ENCODE measurements around the gene DPYSL5.

The DPYSL5 gene

GRCh38 chr2:26969077-26969844, 121.3 kb downstream of the DPYSL5 start:
- no peak for DNase-seq

DNA sequence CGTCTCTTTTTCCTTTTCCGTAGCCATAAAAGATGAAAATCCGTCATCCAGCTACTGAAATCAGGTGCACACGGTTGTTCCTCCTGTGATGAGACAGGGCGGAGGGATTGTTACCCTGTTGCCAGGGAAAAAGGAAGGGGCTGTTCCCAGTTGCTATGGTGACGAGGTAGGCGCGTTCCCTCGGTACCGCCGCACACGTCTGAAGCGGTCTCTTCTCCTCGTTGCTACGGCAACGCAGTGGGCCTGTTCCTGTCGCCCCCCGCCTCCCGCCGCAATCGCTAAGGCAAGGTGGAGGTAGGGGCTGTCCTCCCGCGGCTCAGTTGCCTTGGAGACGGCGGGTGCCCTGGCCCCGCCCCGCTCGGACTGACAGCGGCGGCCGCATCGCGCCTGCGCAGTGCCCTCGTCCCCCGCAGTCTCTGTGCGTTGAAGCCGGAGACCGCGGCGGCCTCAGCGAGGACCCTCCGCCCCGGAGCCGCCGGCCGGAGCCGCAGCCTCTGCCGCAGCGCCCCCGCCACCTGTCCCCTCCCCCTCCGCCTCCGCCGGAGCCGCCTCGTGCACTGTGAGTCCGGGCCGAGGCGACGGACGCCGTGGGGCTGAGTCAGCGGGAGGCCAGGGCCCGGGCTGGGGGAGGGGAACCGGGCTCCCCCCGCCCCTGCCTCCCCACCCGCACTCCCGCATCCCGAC, 122.5 kb downstream of the DPYSL5 start, which contains the start of gene MAPRE3:
Gene MAPRE3, plus strand, starts transcription at position 394 of the 684 bp plus-strand sequence. CDS start 51,582 bp downstream, outside the sequence.
- peak; percentile 76 for DNase-seq

DNA sequence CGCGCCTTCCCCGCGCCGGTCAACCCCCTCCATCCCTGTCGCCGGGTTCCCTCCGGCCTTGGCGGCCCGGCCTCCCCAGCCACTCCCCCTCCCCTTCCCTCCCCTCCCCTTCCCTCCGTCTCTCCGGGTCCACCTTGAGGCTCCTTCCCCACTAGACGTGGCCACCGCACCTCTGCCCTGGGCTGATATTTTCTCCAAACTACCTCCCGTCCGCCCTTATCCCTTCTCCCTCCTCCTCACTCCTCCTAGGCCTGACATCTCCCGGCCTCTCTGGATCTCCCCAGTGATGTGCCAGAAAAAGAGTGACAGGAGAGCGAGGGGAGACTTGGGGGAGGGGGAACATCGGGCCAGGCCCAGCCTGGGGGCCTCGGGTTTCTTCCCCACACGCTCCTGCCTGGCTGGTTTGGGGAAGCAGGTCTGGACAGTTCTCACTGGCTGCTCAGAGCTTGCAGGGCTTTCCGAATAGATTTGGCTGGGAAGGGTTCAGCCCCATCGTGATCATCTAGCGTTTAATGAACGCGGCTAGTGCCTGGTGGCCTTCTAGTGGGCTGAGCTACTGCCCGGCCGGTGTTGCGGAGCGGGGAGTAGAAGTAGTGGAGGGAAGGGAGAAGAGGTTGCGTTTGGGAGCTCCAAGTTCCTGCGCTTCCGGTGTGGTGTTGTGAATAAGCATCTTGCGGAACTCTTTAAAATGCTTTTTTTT, 123.1 kb downstream of the DPYSL5 start:
- no peak for DNase-seq

- no peak for DNase-seq
Observed at GRCh38 chr2:26971911-26972786, 124.2 kb downstream of the DPYSL5 start.

DNA sequence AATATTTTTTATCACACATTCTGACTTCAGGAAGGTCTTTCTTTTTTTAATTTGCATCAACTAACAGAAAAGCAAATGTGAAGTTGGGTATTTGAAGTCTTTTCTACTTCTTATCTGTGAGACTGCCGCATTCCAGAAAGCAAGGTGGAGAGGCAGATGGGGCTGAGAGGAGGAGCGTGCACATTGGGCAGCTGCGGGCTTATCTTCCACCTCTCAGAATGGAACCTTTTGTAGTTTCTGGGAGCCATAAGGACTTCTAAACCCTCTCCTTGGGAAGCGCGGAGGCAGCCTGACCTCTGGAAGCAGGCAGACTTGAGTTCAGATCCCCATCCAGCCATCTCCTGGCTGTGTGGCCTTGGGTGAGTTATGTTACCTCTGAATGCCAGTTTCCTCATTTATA, 126.4 kb downstream of the DPYSL5 start:
- DNase-seq: no peak

GRCh38 chr2:26975102-26975501, 127.2 kb downstream of the DPYSL5 start:
- no peak for DNase-seq

DNA sequence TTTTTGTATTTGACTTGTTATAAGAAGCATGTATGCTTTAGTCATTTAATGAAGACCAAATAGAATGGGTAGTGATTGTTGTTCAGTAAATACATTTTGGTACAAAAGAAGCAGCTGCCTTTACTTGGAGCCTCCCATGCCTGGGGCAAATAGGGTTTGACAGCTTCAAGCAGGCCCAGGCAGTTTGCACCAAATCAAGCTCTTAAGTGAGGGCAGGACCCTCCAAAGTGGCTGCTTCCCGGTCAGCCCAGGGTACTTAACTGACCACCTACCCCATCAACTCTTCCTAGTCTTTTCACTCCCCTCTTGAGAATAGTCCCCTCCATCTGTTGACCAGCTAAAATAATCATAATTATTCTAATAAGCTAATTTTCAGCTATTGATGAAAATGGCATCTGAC, 127.7 kb downstream of the DPYSL5 start:
- no peak for DNase-seq

GRCh38 chr2:26976237-26976636, 128.3 kb downstream of the DPYSL5 start:
- DNase-seq: no peak

- no peak for DNase-seq
Observed at GRCh38 chr2:26977012-26977411, 129.1 kb downstream of the DPYSL5 start.

GRCh38 chr2:26978061-26978596, 130.2 kb downstream of the DPYSL5 start:
- no peak for DNase-seq

DNA sequence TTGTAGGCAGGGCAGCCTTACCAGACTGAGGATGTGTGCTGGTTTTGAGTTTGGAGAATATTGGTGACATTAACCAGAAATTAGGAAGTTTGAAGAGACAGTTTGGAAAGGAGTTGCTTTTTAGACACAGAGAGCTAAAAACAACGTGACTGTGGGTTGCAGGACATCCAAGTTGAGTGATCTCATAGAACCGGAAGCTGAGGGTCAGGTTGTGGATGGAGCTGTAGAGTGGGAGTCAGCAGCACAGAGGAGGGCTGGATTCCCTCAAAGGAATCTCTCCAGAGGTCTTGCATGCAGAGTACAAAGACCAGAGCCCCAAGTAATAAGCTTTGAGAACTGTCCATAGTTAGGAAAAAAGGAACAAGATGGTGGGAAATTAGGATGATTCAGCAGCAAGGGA, 131.8 kb downstream of the DPYSL5 start:
- DNase-seq: no peak

DNA sequence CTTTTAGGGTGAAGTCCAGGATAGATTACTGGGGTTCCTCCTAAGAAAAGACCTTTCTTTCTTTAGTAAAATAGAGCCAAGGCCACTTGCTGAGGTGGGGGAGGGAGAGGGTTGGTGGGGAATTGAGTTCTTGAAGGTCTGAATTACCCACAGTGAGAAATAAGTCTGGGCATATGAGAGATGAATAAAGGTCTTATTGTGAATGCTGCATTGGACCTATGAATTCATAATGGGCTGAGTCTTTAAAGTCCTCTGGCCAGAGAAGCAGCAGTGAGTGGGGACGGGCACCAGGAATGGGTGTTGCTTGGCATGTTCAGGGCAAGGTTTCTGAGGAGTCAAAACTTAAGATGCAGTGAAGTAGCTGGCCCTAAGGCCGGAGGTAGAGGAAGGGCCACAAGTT, 133.0 kb downstream of the DPYSL5 start:
- DNase-seq: no peak

DNA sequence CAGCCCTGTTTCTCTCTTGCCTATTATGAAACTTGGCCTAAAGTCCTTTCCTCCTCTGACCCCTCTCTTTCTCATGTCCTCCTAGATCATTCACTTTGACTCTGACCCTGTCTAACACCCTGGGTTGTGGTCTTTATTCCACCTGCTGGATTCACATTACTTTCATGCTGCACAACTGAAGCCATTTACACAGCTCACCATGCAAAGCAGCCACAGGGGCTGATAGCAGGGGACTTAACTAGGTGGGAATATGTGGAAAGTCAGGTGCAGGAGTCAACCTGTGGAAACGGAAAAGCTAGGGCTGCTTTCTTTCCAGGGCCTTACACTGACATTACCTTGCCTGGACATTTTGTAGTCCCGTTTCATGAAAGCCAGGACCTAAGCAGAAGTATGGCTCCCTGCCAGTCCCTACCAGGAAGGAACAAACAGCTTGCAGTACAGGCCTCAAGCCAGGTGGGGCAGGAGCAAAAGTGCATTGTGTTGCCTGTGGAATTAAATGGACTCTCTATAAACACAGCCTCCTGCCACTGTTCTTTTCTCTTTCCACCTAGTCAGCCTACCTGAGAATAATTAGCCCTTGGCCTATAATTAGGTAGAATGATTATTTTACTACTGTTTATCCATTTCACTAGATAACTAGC, 134.3 kb downstream of the DPYSL5 start:
- peak; percentile 2 for DNase-seq

DNA sequence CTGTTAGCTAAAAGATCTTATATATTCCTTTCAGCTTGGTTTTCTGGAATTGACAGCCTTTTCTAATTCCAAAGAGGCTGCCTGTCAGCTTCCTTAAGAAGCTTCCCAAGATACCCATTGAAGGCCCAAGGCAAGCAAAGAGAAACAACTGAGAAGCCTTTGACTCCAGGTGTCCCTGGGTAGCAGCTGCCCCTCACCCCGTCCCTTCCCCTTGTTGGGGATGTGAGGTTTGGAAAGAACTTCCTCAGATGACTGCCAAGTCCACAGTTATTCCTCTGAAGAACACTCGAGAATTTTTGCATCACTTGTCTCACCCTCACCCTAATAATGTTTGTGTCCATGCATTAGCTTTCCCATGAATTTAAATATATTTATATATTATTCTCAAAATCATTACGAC, 135.8 kb downstream of the DPYSL5 start:
- DNase-seq: no peak

GRCh38 chr2:26985807-26986206, 137.9 kb downstream of the DPYSL5 start:
- DNase-seq: no peak

GRCh38 chr2:26986576-26986975, 138.6 kb downstream of the DPYSL5 start:
- DNase-seq: no peak

- DNase-seq: no peak
Observed at GRCh38 chr2:26988058-26988860, 140.3 kb downstream of the DPYSL5 start.

- DNase-seq: no peak
Observed at GRCh38 chr2:26989156-26989555, 141.2 kb downstream of the DPYSL5 start.

- DNase-seq: no peak
Observed at GRCh38 chr2:26991717-26992116, 143.8 kb downstream of the DPYSL5 start.

DNA sequence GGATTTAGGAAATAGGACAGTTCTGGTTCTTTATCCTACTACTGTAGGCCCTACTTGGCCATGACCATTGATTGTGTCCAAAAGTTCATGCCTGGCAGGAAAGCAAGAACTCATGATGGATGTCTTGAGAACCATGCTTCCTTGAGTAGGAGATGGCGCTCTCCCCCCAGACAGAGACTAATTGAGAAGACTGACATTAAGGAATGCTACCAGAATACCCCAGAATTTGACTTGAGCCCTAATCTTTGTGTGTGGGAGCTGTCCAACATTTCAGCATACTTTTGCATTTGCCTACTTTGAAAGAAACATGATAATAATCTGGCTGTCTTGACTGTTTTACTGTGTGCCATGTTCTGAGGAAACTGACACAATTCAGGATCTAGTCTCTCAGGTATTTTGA, 145.8 kb downstream of the DPYSL5 start:
- no peak for DNase-seq

DNA sequence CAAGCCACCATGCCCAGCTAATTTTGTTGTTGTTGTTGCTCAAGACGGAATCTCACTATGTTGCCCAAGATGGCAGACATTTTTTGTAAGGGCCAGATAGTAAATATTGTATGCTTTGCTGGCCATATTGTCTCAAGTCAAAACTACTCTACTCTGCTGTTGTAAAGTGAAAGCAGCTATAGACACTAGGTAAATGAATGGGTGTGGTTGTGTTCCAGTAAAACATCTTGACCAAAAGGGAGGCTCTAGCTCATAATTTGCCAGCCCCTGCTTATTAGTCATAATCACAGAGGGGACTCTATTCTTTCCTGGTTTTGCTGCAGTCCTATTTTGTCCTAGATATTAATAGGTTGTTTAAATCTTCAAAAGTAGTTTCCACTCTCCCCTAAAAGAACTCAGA, 147.1 kb downstream of the DPYSL5 start:
- no peak for DNase-seq

Data from stimulated activated naive CD4-positive, alpha-beta T cell treated with Interleukin-2 at 50 U/mL for 16 hours (primary cell).